ENCODE measurements around the gene TBRG4.
"Not testable (repeated sequence)": the region's sequence is repeated elsewhere in the genome, so short reads cannot be mapped to it uniquely, and the experiment has no call there.

The TBRG4 gene

GRCh38 chr7:45111298-45112223 is at the start of gene TBRG4:
TSS of gene TBRG4 (minus strand) at chr7:45111697. CDS start at chr7:45109237, 2,460 bp downstream.
- DNase-seq, result peak; percentile 94

- DNase-seq, result no peak
Observed at GRCh38 chr7:45161138-45161537, 49.6 kb upstream of the TBRG4 start.

DNA sequence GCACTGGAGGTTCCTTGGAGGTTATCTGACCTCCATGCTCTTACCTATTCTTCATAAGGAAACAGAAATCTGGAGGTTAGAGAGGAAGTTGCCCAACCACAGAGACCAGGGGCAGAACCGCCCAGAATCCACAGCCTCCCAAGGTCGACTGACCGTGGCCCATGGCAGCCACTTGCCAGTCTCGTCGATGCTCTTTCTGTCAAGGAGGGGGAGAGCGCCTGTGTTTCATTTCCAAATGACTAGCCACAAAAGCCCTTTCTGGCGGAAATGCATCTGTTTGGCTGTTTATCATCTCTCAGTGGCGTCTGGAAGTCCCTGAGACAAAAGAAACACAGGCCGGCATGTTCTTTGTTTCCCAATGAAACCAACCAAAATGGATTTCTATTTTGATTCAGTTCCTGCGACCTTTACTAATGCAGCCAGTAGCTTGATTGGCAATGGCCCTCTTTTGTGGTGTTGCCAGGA is 49.0 kb upstream of the TBRG4 start:
- DNase-seq, result no peak

- no peak for DNase-seq
Observed at GRCh38 chr7:45159296-45159695, 47.8 kb upstream of the TBRG4 start.

DNA sequence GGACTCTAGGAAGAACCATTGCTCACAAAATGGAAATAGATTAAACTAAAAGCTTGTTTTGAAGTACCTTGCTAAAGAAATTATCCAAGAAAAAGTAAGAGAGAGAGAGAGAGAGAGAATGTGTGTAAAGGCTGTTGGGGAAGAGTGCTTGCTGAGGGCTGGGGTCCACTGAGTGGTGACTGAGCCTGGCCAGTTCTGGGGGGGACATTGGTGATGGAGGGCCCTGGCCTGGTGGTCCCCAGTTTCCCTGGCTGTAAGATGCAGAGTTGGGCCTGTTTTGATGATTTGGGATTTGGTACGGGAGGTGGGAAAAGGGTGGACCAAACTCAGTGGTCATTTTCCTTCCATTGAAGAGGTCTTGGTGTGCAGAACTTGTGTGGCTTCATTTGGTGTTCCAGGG is 47.0 kb upstream of the TBRG4 start:
- DNase-seq, result no peak

DNA sequence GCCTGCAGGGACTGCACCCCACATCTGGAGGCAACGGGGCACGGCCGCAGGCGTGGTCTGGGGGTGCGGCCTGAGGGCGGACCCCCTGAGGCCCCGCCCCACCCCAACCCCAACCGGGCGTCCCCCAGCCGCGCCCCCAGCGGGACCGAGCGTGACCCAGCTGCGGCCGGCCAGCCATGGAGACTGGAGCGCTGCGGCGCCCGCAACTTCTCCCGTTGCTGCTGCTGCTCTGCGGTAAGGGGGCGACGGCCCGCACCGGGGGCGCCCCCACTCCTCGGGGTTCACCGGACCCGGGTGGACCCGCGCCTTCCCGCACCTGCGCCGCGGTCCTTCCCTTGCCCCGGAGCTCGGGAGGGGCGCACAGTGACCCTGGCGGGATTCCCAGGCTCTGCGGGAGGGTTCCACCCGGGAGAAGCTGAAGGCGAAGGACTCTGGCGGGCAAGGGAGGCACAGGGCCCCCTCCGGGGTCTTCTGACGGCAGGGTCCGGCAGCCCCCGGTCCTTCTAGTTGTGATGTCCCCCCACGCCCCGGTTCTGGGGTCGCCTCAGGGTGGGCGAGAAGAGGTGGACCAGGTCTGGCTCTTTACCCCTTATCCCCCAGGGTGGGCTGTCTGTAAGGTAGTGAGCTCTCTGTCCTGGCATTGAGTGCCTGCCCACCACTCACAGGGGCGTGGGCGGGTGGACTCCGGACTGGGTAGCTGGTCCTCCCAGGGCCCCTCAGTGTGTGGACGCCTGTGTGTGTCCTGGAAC is 46.3 kb upstream of the TBRG4 start, which contains the start of gene RAMP3:
TSS of gene RAMP3 (plus strand) at position 139 of the 749 bp plus-strand sequence. CDS start at position 177, 38 bp downstream.
- no peak for DNase-seq

- DNase-seq, result no peak
Observed at GRCh38 chr7:45157286-45157652, 45.8 kb upstream of the TBRG4 start.

- DNase-seq, result no peak
Observed at GRCh38 chr7:45156516-45157272, 45.2 kb upstream of the TBRG4 start.

DNA sequence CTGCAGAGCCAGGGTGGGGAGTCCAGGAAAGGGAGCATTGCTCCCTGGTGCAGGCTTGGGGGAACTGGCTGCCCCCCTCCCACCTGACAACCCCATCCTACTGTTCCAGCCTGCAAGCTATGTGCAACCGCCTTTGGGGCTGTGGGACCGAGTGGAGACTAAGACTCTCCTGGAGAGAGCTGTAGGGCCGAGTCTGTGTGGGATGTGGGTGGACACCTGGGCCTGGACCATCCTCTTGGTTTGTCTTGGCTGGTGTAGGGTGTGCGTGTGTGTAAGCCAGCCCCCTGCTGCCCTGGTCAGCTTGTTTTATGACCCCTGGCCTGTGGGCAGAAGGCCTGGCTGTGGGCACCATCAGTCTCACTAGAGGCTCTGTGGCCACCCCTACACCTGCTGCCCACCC is 44.4 kb upstream of the TBRG4 start:
- DNase-seq, result no peak

DNA sequence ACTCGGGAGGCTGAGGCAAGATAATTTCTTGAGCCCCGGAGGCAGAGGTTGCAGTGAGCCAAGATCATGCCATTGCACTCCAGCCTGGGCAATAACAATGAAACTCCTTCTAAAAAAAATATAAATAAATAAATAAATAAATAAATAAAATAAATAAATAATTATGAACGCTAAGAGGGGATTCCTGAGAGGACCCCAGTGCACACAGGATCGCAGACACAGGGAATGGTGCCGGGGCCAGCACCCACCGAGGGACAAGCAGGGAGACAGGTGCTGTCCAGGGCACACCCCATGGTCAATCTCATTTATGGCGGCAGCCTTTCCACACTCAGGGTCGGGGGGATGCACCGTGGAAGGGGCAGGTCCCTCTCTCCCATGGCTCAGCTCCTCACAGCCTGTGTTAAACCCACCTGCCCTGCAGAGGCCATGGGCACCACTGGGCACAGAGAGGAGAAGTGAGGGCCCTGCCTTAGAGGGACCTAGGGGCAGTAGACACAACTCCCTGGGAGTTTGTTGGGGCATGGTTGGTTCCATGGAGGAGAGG is 43.9 kb upstream of the TBRG4 start:
- DNase-seq, result no peak

DNA sequence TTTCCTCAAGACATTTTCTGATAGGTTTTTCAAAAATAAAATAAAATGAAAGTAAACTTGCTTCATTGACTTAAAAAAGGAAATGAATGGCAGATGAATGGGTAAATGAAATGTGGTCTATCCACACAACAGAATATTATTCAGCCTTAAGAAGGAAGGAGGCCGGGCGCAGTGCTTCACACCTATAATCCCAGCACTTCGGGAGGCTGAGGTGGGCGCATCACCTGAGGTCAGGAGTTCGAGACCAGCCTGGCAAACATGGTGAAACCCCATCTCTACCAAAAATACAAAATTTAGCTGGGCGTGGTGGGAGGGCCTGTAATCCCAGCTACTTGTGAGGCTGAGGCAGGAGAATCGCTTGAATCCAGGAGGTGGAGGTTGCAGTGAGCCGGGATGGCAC is 42.4 kb upstream of the TBRG4 start:
- not testable (repeated sequence) for DNase-seq

DNA sequence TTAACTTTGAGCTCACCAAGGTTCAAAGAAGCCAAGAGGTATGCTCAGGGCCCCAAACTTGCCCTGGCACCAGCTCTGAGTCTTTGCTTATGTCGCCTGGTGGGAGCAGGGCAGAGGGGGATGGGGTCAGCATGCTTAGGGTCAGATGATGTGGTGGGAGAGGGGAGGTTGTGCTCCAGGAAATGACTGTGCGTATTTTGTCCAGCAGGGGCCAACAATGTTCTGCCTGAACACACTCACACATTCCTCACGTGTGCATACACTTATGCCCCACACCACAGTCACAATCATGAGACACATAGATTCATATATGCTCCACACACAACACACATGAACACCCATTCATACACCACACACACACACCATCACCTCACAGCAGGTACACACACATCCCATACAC is 41.7 kb upstream of the TBRG4 start:
- no peak for DNase-seq

DNA sequence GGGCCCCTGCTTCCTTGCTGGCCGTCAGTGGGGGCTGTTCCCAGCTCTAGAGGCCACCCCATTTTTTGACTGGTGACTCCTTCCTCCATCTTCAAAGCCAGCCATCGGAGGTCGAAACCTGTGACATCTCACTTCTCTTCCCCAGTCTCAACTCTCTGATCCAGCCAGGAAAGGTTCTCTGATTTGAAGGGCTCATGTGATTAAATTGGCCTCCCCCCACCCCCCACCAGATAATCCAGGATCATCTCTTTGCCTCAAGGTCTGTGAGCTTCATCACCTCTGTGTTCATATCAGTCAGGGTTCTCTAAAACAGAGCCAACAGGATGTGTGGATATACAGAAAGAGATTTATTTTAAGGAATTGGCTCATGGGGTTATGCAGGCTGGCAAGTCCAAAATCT is 40.5 kb upstream of the TBRG4 start:
- no peak for DNase-seq

DNA sequence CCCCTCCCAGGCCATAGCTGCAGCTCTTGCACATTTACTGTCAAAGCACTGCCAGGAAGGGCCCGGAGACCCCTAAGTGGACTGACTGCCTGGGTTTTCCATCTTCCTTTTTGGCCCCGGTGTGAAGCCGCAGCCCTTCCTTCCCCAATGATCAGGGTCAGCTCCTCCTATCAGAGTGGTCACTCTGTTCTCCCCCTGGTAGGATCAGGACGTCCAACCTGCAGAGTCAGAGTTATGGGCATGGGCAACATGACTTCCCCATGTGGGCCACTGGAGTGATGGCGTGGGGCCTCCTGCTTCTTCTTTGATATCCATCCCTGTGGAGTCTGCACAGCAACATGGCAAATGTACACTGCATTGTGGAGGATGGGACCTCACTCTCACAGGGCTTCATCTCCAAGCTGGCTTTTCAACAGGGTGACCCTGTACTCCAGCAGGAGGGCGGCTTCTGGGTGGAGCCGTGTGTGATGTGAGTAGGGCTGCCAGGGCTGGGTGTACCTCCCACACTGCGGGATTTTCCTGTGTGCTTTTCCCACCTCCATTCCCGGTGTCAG is 39.7 kb upstream of the TBRG4 start:
- no peak for DNase-seq

GRCh38 chr7:45150199-45150598 is 38.7 kb upstream of the TBRG4 start:
- DNase-seq, result no peak

DNA sequence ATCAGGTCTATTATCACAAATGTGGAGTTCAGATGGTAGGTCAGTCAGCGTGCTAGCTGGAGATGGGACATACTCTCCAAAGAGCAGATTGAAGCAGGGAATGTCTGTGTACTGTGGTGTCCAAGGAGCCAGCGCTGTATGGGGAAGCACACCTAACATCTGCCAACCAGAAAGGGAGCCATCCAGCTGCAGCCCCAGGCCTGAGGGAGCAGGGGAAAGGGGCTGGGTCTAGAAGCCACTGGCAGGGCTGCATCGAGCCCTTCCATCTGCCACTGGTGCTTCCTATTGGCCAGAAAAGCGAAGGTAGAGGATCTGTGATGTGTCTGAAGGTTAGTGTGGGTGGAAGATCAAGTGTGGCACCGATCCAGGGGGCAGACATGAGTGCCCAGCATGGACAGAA is 38.1 kb upstream of the TBRG4 start:
- no peak for DNase-seq

GRCh38 chr7:45148653-45148973 is 37.1 kb upstream of the TBRG4 start:
- DNase-seq, result no peak

DNA sequence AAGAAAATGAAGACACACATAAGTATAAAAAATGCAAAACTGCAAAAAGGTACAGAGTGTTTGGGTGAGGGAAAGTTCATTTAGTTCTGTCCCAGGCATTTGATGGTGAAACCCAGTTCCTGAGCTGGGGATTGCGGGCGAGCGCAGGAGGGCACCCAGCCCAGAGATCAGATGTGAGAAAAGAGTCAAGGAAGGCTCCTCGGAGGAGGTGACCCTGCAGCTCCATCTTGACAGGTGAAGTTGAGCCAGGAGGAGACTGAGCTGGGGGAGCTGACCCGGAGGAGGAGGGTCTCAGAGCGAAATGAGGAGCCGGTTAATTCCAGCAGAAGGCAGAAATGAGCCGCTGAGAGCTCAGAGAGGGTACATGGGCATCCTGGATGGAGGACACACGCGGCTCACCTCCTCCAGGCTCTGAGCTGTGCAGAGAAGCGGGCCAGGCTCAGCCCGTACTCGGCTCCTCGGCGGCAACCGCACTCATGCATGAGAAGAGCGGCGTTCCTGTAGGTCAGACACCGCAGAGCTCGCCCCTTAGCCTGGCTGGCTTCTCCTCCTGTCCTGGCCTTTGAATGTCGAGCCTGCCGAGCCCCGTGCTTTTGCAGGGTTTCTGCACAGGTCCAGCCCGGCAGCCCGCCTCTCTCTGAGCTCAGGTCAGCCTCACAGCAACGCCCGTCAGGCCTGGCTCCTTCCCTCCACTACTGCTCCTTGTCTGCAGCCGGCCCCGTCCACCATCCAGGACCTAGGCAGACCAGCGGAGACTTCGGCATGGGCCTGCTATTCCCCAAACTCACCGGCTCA is 36.6 kb upstream of the TBRG4 start:
- DNase-seq, result no peak

DNA sequence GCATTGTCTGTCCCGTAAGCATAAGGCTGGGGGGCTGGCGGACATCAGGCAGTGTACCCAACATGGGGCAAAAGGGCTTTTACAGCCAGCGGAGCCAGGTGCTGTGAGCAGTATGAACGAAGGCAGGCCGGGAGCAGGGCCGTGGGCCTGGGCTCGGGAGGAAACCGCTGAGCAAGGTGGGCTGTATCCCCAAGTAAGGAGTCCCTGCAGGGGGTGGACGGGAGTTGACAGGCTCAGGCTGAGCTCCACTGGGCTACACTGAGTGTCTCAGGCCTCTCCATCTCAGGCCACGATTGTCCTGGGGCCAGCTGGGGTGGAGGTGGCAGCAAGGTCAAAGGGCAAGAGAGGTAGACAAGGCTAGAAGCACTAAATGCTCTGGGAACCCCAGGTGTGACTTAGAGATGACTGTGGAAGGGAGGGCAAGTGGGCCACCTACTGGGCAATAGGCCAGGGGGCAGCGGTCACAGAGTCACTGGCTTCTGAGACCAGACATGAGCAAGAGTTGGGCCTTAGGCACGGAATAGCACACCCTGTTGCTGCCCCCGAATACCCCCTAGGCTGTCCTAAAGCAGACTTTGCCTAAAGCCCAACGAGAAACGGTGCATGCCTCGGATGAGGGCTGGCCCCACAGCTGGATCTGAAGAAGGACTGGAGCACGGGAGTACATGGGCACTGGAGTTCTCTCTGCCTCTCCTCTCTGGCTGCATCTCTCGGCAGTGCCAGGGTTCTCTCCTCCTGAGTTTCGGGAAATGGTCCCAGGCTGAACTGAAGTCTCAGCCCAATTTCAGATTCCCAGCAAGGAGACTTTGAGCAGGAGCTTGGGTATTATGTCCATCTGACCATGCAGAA is 35.3 kb upstream of the TBRG4 start:
- no peak for DNase-seq

GRCh38 chr7:45145881-45146280 is 34.4 kb upstream of the TBRG4 start:
- DNase-seq, result no peak

- DNase-seq, result no peak
Observed at GRCh38 chr7:45143616-45144015, 32.1 kb upstream of the TBRG4 start.
